K562 (cell line): Measurements from ENCODE around the gene MYOZ1. TPM values are rescaled to one million over a fixed set of nuclear protein-coding genes. Genes with fewer than 3 reads are reported as not detected.

ENCODE experiments used
- ARID1B ChIP-seq: fragments of 450-650 bp; IDR thresholded peaks from 2 replicates; pipeline ENCODE4 v1.6.1; 2016; ENCODE audit warnings: antibody characterized with exemption, mild to moderate bottlenecking, inconsistent platforms
- DIDO1 ChIP-seq: fragments of 450-650 bp; IDR thresholded peaks from 2 replicates; pipeline ENCODE4 v1.6.1; 2016; ENCODE audit warnings: low read depth, missing biosample characterization, missing genetic modification characterization
- EHMT2 ChIP-seq: fragments of 450-650 bp; IDR thresholded peaks from 2 replicates; pipeline ENCODE4 v1.6.1; 2018; ENCODE audit warnings: antibody characterized with exemption
- ELF4 ChIP-seq: fragments of 450-650 bp; formaldehyde crosslinking; IDR thresholded peaks from 2 replicates; pipeline ENCODE4 v1.4.0; 2022; ENCODE audit warnings: missing genetic modification characterization
- EP300 ChIP-seq: IDR thresholded peaks from 2 replicates; pipeline ENCODE4 v1.6.1; 2012; ENCODE audit warnings: low read length, improper control_type of control experiment
- ERF ChIP-seq: fragments of 450-650 bp; formaldehyde crosslinking; IDR thresholded peaks from 2 replicates; pipeline ENCODE4 v1.4.0; 2020; ENCODE audit warnings: mild to moderate bottlenecking, mixed read lengths
- ESRRA ChIP-seq: fragments of 450-650 bp; IDR thresholded peaks from 2 replicates; pipeline ENCODE4 v1.6.1; 2014; ENCODE audit warnings: low read depth, mild to moderate bottlenecking, moderate library complexity, borderline replicate concordance
- FOSL1 ChIP-seq: fragments of 200-800 bp; sonication (Bioruptor generic); conservative IDR thresholded peaks from 2 replicates; pipeline ENCODE4 v1.6.1; 2016; ENCODE audit warnings: missing genetic modification characterization, missing compliant biosample characterization
- FOXA3 ChIP-seq, 2 experiments: fragments of 450-650 bp in 1 of 2; sonication (generic) in 1 of 2; formaldehyde crosslinking; IDR thresholded peaks in 1 of 2; conservative IDR thresholded peaks in 1 of 2; 2 replicates each; pipeline versions ENCODE4 v1.4.0 to v1.8.0; 2020 to 2022; ENCODE audit warnings: mild to moderate bottlenecking in 2 of 2, missing genetic modification reagents in 1 of 2
- HDAC1 ChIP-seq, 2 experiments: fragments of 450-650 bp; IDR thresholded peaks; 2 replicates each; pipeline ENCODE4 v1.6.1; 2016 to 2017; ENCODE audit warnings: inconsistent platforms in 1 of 2, mild to moderate bottlenecking in 1 of 2, moderate library complexity in 1 of 2
- HDAC2 ChIP-seq: fragments of 450-650 bp; IDR thresholded peaks from 2 replicates; pipeline ENCODE4 v1.6.1; 2016; ENCODE audit warnings: mild to moderate bottlenecking
- HNRNPH1 ChIP-seq: fragments of 200-400 bp; formaldehyde crosslinking; optimal IDR thresholded peaks from 2 replicates; pipeline ENCODE3; 2017; ENCODE audit warnings: low read depth, mild to moderate bottlenecking, low read length, moderate library complexity
- JUNB ChIP-seq: fragments of 450-650 bp; formaldehyde crosslinking; conservative IDR thresholded peaks from 2 replicates; pipeline ENCODE4 v1.4.0; 2020; ENCODE audit warnings: mild to moderate bottlenecking
- MBD2 ChIP-seq: sonication (generic); IDR thresholded peaks from 2 replicates; pipeline ENCODE4 v1.6.1; 2016; ENCODE audit warnings: low read depth, borderline replicate concordance
- MTA3 ChIP-seq: fragments of 450-650 bp; formaldehyde crosslinking; IDR thresholded peaks from 2 replicates; pipeline ENCODE4 v1.6.1; 2017; ENCODE audit warnings: mild to moderate bottlenecking, borderline replicate concordance
- NR1H2 ChIP-seq: sonication (generic); formaldehyde crosslinking; IDR thresholded peaks from 2 replicates; pipeline ENCODE4 v1.4.0; 2020; ENCODE audit warnings: mild to moderate bottlenecking, missing genetic modification reagents
- SMAD4 ChIP-seq: fragments of 250-450 bp; sonication (Bioruptor Pico); conservative IDR thresholded peaks from 2 replicates; pipeline ENCODE4 v1.8.0; 2021; ENCODE audit warnings: inconsistent platforms, mild to moderate bottlenecking, moderate library complexity
- SMARCA4 ChIP-seq: fragments of 450-650 bp; IDR thresholded peaks from 2 replicates; pipeline ENCODE4 v1.6.1; 2016
- SOX6 ChIP-seq: fragments of 450-650 bp; IDR thresholded peaks from 2 replicates; pipeline ENCODE4 v1.6.1; 2014; ENCODE audit warnings: mild to moderate bottlenecking
- SREBF2 ChIP-seq: sonication (generic); formaldehyde crosslinking; IDR thresholded peaks from 2 replicates; pipeline ENCODE4 v1.4.0; 2020; ENCODE audit warnings: mild to moderate bottlenecking, missing genetic modification reagents
- SRF ChIP-seq, 2 experiments: fragments of 250-450, 450-650 bp in 1 of 2; sonication (Bioruptor Pico) in 1 of 2; sonication (generic) in 1 of 2; formaldehyde crosslinking; IDR thresholded peaks; 2 replicates each; pipeline versions ENCODE4 v1.5.0 to v1.5.1; 2020 to 2022; ENCODE audit warnings: mild to moderate bottlenecking in 1 of 2, missing genetic modification reagents in 1 of 2
- TAF7 ChIP-seq: fragments of 450-650 bp; IDR thresholded peaks from 2 replicates; pipeline ENCODE4 v1.6.1; 2016; ENCODE audit warnings: missing genetic modification characterization, missing compliant biosample characterization
- ZNF175 ChIP-seq: fragments of 200-800 bp; sonication (Bioruptor generic); IDR thresholded peaks from 2 replicates; pipeline ENCODE4 v1.6.1; 2016; ENCODE audit warnings: low read depth, mild to moderate bottlenecking, missing genetic modification characterization, missing compliant biosample characterization
- ZNF253 ChIP-seq: fragments of 250-450 bp; sonication (Bioruptor Pico); conservative IDR thresholded peaks from 2 replicates; pipeline ENCODE4 v1.6.1; 2021; ENCODE audit warnings: mild to moderate bottlenecking
- ZNF436 ChIP-seq: fragments of 250-450, 450-650 bp; sonication (Bioruptor Pico); formaldehyde crosslinking; IDR thresholded peaks from 2 replicates; pipeline ENCODE4 v1.7.0; 2020; ENCODE audit warnings: mild to moderate bottlenecking
- ZNF75A ChIP-seq: fragments of 450-650 bp; formaldehyde crosslinking; IDR thresholded peaks from 2 replicates; pipeline ENCODE4 v1.4.0; 2020; ENCODE audit warnings: mild to moderate bottlenecking
- polyA plus RNA-seq, 8 experiments: library from polyadenylated mRNA; depleted of rRNA in 4 of 8; stranded (reverse) in 5 of 8; unstranded in 3 of 8; fragments of >200 nt; fragmentation: Nextera tagmentation in 2 of 8; fragmentation: Illumina TruSeq in 1 of 8; extraction: Ambion mirVana in 2 of 8; extraction: Trizol in 1 of 8; gene quantifications; 2 replicates each; pipeline versions ENCODE4 v1.2.1 to v1.2.3, GENCODE V29; 2011 to 2014; ENCODE audit warnings: inconsistent platforms in 1 of 8, missing spikeins in 1 of 8
- total RNA-seq, 7 experiments: library from RNA; depleted of rRNA in 6 of 7; stranded (reverse); fragments of >200 nt in 6 of 7; fragmentation: Illumina TruSeq in 2 of 7; extraction: Trizol in 2 of 7; gene quantifications; 2 replicates each; pipeline versions ENCODE4 v1.2.1 to v1.2.3, GENCODE V29; 2011 to 2021; ENCODE audit warnings: low replicate concordance in 1 of 7
- TF ChIP-seq, protein P1 (sequence below): fragments of 450-650 bp; IDR thresholded peaks from 2 replicates; pipeline ENCODE4 v1.6.1; 2016; ENCODE audit warnings: antibody characterized with exemption
- TF ChIP-seq, protein P2 (sequence below): fragments of 450-650 bp; formaldehyde crosslinking; IDR thresholded peaks from 2 replicates; pipeline ENCODE4 v1.4.0; 2020; ENCODE audit warnings: mild to moderate bottlenecking, moderate library complexity

MYOZ1 gene
- total and polyA plus RNA-seq, 9 of the 15 experiments (the other 6 are each of a cell fraction or from before 2014, with no cell fraction given): 0.03 to 0.18 (median 0.07) TPM; not detected in 5

DNA sequence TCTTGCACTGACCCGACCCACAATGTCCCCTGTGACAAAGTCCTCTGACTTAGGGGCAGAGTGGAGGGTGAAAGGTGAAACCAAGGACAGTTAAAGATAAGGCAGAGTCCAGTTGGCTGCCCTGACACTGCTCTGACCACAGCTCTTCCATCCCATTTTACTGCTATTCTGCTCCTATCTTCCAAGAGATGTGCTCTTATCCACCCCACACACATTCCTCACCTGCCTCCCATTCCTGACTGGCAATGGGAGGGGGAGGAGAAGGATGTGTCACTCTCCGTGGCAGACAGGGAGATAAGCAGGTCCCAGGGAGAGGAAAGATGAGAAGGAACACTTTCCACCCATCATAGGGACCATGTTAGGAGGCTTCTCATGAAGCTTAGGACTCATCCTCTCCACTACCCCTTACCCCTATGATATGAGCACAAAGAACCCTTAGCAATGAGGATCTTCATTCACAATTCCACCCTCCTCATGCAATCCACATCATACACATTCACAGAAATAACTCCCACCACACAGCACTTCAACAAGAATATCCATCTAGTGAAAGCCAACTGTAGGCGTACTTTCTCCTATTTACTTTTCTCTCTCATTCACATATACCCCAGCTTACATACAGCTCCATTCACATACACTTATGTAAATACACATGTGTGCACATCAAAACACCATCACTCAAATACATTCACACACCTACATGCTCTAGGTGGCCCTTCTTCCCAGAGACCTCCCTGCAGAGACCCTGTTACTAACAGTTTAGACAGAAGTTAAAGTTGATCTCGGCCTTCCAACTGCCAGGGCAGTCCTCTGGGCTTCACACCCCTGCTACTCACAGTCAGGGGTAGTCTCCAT is 7.9 kb upstream of the MYOZ1 start (continued):
- TF ChIP-seq SRF (CRISPR knock-in tag; IDR thresholded peaks at IDR 0.05) (peak in 1 of 2 experiments; percentile 65; a peak in 1 of 4 replicates), MBD2 (peak; percentile 57; the same call in 1 of the 2 replicates), ELF4 (peak; percentile 97), NR1H2 (CRISPR knock-in tag) (0 out of 2 replicates have a peak, but pooled peaks have one; percentile 38), SMAD4 (peak; percentile 76), FOXA3 (CRISPR knock-in tag; conservative IDR thresholded peaks at IDR 0.05 in 1 of 2, IDR thresholded peaks at IDR 0.05 in 1 of 2) (peak in 1 of 2 experiments; percentile 39; a peak in 1 of 4 replicates), ZNF253 (no peak), EP300 (peak; percentile 86), HDAC2 (peak; percentile 95), SMARCA4 (peak; percentile 94), SOX6 (peak; percentile 90), HDAC1 (IDR thresholded peaks at IDR 0.05) (peak in 1 of 2 experiments; percentile 92; a peak in 2 of 4 replicates), ZNF436 (CRISPR knock-in tag) (0 out of 2 replicates have a peak, but pooled peaks have one; percentile 29), ERF (CRISPR knock-in tag) (0 out of 2 replicates have a peak, but pooled peaks have one; percentile 66), HNRNPH1 (no peak), DIDO1 (tag) (peak; percentile 38; the same call in 1 of the 2 replicates), MTA3 (peak; percentile 76; the same call in 1 of the 2 replicates), ZNF175 (CRISPR knock-in tag) (peak; percentile 74; the same call in 1 of the 2 replicates), ZNF75A (no peak), ESRRA (peak; percentile 99), ARID1B (peak; percentile 96), FOSL1 (tag) (peak; percentile 97), SREBF2 (CRISPR knock-in tag) (peak; percentile 92; the same call in 1 of the 2 replicates), EHMT2 (peak; percentile 55; the same call in 1 of the 2 replicates), JUNB (CRISPR knock-in tag) (no peak; the same call in 1 of the 2 replicates), TAF7 (tag) (no peak)
- TF ChIP-seq, protein P1, sequence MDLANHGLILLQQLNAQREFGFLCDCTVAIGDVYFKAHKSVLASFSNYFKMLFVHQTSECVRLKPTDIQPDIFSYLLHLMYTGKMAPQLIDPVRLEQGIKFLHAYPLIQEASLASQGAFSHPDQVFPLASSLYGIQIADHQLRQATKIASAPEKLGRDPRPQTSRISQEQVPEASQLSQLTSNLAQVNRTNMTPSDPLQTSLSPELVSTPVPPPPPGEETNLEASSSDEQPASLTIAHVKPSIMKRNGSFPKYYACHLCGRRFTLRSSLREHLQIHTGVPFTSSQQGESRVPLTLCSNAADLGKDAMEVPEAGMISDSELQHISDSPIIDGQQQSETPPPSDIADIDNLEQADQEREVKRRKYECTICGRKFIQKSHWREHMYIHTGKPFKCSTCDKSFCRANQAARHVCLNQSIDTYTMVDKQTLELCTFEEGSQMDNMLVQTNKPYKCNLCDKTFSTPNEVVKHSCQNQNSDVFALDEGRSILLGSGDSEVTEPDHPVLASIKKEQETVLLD: peak; percentile 28; the same call in 1 of the 2 replicates
- TF ChIP-seq, protein P2, sequence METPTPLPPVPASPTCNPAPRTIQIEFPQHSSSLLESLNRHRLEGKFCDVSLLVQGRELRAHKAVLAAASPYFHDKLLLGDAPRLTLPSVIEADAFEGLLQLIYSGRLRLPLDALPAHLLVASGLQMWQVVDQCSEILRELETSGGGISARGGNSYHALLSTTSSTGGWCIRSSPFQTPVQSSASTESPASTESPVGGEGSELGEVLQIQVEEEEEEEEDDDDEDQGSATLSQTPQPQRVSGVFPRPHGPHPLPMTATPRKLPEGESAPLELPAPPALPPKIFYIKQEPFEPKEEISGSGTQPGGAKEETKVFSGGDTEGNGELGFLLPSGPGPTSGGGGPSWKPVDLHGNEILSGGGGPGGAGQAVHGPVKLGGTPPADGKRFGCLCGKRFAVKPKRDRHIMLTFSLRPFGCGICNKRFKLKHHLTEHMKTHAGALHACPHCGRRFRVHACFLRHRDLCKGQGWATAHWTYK (CRISPR knock-in tag): peak; percentile 80; the same call in 1 of the 2 replicates
